Astrocyte (in vitro differentiated cells and primary cell): ENCODE data around the gene SYPL2.

Experiments
- EZH2 ChIP-seq: IDR thresholded peaks from 2 replicates; pipeline ENCODE4 v1.6.1; 2012; ENCODE audit warnings: mild to moderate bottlenecking, low read length, inconsistent platforms; ENCODE audit not compliant: insufficient read depth
- TF ChIP-seq, protein P1 (sequence below): IDR thresholded peaks from 2 replicates; pipeline ENCODE4 v1.5.1; 2011; ENCODE audit warnings: low read depth, mild to moderate bottlenecking, inconsistent platforms, low read length, moderate library complexity; ENCODE audit not compliant: insufficient read depth

DNA sequence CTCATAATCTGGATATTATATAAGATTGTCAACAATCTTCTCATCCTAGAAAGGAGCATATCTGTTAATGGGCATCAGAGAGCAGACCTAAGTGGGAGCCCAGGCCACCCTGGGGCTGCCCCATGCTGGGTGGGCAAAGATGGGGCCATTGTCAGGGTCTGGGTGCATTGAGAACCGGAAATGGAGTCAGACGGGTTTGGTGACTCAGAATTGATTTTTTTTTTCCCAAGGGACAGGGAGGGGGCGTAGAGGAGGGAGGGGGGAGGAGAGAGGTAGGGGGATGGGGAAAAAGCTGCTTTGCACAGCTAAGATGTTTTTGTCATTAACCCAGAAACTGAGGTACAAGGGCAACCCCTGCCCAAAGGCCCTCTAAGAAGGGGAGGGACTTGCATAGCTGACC is 18.7 kb downstream of the SYPL2 start:
- TF ChIP-seq, protein P1, sequence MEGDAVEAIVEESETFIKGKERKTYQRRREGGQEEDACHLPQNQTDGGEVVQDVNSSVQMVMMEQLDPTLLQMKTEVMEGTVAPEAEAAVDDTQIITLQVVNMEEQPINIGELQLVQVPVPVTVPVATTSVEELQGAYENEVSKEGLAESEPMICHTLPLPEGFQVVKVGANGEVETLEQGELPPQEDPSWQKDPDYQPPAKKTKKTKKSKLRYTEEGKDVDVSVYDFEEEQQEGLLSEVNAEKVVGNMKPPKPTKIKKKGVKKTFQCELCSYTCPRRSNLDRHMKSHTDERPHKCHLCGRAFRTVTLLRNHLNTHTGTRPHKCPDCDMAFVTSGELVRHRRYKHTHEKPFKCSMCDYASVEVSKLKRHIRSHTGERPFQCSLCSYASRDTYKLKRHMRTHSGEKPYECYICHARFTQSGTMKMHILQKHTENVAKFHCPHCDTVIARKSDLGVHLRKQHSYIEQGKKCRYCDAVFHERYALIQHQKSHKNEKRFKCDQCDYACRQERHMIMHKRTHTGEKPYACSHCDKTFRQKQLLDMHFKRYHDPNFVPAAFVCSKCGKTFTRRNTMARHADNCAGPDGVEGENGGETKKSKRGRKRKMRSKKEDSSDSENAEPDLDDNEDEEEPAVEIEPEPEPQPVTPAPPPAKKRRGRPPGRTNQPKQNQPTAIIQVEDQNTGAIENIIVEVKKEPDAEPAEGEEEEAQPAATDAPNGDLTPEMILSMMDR, result no peak
- TF ChIP-seq EZH2, result no peak
